MCF 10A (cell line): ENCODE results near the gene PPP2R2C. TPM values are rescaled to one million over a fixed set of nuclear protein-coding genes. Genes with fewer than 3 reads are reported as not detected.

Source experiments
- BruUV-seq: library from RNA; stranded (reverse); fragments of 400-500 nt; replicated peaks from 2 replicates; lab custom pipeline; 2021; lab: Mats Ljungman, UMichigan
- CTCF ChIA-PET: fragments of 300-600 bp; sonication (Branson Sonifier 250); formaldehyde crosslinking; extraction: SDS; loops from one replicate; lab custom pipeline; 2021; ENCODE audit warnings: antibody characterized with exemption, inconsistent platforms; lab: Yijun Ruan, JAX
- POLR2A ChIA-PET: fragments of 300-600, 350-650 bp; sonication (Branson Sonifier 250); formaldehyde crosslinking; extraction: SDS; loops from one replicate; lab custom pipeline; 2020; ENCODE audit warnings: antibody characterized with exemption, inconsistent platforms; lab: Yijun Ruan, JAX
- DNase-seq: peaks from one replicate; pipeline ENCODE4 v3.0.0-alpha.2; 2018; ENCODE audit not compliant: unreplicated experiment
- H3K27ac Mint-ChIP-seq: one replicate; pipeline ENCODE4 v1.8.0; 2022; ENCODE audit warnings: mild to moderate bottlenecking, low read depth, mixed read lengths; ENCODE audit not compliant: unreplicated experiment
- H3K27me3 Mint-ChIP-seq: one replicate; pipeline ENCODE4 v1.8.0; 2022; ENCODE audit warnings: mixed read lengths; ENCODE audit not compliant: insufficient read depth, unreplicated experiment
- H3K36me3 Mint-ChIP-seq: one replicate; pipeline ENCODE4 v1.8.0; 2022; ENCODE audit warnings: mild to moderate bottlenecking, moderate library complexity, mixed read lengths; ENCODE audit not compliant: insufficient read depth, unreplicated experiment
- H3K4me1 Mint-ChIP-seq: one replicate; pipeline ENCODE4 v1.8.0; 2022; ENCODE audit warnings: mixed read lengths; ENCODE audit not compliant: insufficient read depth, unreplicated experiment
- H3K4me3 Mint-ChIP-seq: one replicate; pipeline ENCODE4 v1.8.0; 2022; ENCODE audit warnings: mild to moderate bottlenecking, moderate library complexity, mixed read lengths; ENCODE audit not compliant: unreplicated experiment
- H3K9me3 Mint-ChIP-seq: one replicate; pipeline ENCODE4 v1.8.0; 2022; ENCODE audit warnings: mixed read lengths; ENCODE audit not compliant: unreplicated experiment
- intact Hi-C: fragments of 100-400 bp; cut with micrococcal nuclease; formaldehyde crosslinking; loops from 2 replicates; pipeline ENCODE4 v1.14.1; 2022
- total RNA-seq: library from RNA; stranded (reverse); gene quantifications from 2 replicates; pipeline ENCODE4 v1.2.3, GENCODE V29; 2022
- TF ChIP-seq, protein P1 (sequence below): fragments of 200-600 bp; IDR thresholded peaks from one replicate; pipeline ENCODE4 v1.8.0; 2022; ENCODE audit warnings: antibody characterized with exemption, mild to moderate bottlenecking; ENCODE audit not compliant: unreplicated experiment

The PPP2R2C gene
- total RNA-seq, 1 experiment from 2014 or later, result 3.6 TPM

DNA sequence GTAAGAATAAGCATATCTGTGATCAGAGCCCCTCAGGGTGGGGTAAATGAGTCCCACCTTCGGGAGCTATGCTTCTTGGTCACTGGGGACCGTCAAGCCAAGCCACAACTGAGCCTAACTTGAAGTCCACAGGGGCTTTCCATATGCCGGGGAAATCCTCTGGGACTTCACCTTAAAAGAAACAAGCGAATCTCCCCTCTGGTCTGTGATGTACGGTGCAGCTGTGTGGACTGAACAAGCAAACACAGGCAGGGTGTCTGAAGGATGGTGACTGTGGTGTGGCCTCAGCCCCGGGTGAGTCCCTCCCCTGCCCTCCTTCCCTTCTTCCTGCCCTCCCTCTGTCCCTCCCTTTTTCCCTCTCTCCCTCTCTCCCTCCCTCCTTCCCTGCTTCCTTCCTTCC, 29.7 kb upstream of the PPP2R2C start:
- Mint-ChIP-seq H3K4me1 (no peaks in the 10 kb centered on the region), H3K27ac (no peak overlapping the region), H3K4me3 (no peak overlapping the region), H3K36me3 (no peaks in the 10 kb centered on the region), H3K27me3 (peaks cover 38% of the 10 kb centered on the region), H3K9me3 (peaks cover 9% of the 10 kb centered on the region)
- no TSS peak for BruUV-seq
- ChIA-PET POLR2A (no interaction called here), CTCF (no interaction called here)
- DNase-seq, result no peak
- TF ChIP-seq, protein P1, sequence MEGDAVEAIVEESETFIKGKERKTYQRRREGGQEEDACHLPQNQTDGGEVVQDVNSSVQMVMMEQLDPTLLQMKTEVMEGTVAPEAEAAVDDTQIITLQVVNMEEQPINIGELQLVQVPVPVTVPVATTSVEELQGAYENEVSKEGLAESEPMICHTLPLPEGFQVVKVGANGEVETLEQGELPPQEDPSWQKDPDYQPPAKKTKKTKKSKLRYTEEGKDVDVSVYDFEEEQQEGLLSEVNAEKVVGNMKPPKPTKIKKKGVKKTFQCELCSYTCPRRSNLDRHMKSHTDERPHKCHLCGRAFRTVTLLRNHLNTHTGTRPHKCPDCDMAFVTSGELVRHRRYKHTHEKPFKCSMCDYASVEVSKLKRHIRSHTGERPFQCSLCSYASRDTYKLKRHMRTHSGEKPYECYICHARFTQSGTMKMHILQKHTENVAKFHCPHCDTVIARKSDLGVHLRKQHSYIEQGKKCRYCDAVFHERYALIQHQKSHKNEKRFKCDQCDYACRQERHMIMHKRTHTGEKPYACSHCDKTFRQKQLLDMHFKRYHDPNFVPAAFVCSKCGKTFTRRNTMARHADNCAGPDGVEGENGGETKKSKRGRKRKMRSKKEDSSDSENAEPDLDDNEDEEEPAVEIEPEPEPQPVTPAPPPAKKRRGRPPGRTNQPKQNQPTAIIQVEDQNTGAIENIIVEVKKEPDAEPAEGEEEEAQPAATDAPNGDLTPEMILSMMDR, result no peak
- intact Hi-C loops, result no loop called here

DNA sequence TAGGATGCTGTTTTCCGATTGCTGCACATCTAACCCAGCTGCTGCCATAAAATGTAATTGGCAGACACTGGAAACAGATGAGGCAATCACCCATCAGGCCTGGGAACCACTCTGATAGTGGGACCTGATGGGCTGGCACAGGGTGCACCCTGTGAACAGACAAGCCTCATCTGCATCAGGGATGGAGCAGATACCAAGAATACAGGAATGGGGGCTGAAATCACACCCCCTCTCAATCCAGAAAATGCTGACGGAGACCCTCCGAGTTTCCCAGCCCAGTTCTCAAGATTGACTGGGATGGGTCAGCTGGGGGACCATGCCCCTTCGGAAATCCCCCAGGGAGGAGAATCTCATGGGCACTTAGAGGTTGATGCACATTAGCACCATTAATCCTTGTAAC, 28.8 kb upstream of the PPP2R2C start:
- CTCF ChIA-PET, result interaction anchor here (0.9 kb wide), 1 partner anchor 173 kb away, joined by 3 read pairs; no protein-coding TSS in a partner anchor
- Mint-ChIP-seq H3K27me3 (peaks cover 38% of the 10 kb centered on the region), H3K4me1 (no peaks in the 10 kb centered on the region), H3K4me3 (no peak overlapping the region), H3K27ac (no peak overlapping the region), H3K9me3 (peaks cover 2% of the 10 kb centered on the region), H3K36me3 (no peaks in the 10 kb centered on the region)
- TF ChIP-seq, protein P1, result no peak
- intact Hi-C loops, result no loop called here
- no peak for DNase-seq
- POLR2A ChIA-PET, result interaction anchor here (0.7 kb wide), 1 partner anchor 16 kb away, joined by 3 read pairs; no protein-coding TSS in a partner anchor
- no TSS peak for BruUV-seq

DNA sequence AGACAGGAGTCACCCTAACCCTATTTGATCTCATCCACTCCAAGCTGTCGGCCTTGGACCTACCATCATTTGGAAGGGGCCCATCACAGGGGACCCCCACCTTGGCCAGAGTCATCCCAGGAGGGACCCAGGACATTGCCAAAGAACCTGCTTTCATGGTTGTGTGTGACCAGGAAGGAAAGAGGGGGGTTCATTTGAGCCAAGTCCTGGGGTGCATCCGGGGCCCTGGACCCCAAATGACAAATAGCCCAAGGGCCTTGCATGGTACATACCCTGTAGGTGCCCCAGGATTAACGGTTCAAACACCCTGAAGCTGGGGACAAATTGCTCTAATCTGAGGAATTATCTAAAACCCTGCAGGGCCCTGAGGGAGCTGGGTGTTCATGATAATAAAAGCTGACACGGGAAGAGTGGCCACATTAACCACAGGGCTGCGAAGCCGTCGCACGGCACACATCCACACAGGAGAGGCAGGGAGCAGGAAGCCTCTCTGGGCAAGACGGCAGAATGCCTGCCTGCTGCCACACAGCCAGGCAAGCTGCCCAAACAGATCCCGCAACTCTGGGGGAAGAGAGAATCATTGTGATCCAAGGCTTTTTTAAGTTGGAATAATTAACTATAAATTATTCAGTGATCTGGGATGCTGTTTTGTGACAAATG, 28.2 kb upstream of the PPP2R2C start:
- peaks cover 38% of the 10 kb centered on the region for H3K27me3 Mint-ChIP-seq
- no peak for DNase-seq
- TF ChIP-seq, protein P1, result no peak
- H3K9me3 Mint-ChIP-seq, result no peaks in the 10 kb centered on the region
- H3K27ac Mint-ChIP-seq, result no peak overlapping the region
- H3K36me3 Mint-ChIP-seq, result no peaks in the 10 kb centered on the region
- POLR2A ChIA-PET, result interaction anchor here (0.7 kb wide), 1 partner anchor 17 kb away, joined by 3 read pairs; no protein-coding TSS in a partner anchor
- CTCF ChIA-PET, result interaction anchor here (0.9 kb wide), 1 partner anchor 173 kb away, joined by 3 read pairs; no protein-coding TSS in a partner anchor
- no TSS peak for BruUV-seq
- intact Hi-C loops, result no loop called here
- H3K4me1 Mint-ChIP-seq, result no peaks in the 10 kb centered on the region
- H3K4me3 Mint-ChIP-seq, result no peak overlapping the region

DNA sequence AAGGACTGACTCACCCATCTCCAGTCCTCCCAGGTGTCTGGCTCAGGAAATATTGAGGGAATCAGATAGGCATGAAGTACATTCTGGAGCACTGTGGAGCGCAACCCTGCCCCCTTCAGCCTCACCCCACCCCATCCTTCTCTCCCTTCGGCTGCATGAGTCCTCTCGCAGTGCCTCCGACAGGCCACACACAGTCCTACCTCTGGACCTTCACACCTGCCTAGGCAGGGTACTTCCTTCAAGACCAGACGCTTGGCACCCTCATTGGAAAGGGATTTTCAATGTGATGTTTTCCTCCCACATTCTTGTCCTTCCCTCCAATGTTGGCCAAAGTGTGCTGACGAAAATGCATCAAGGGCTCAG, 26.8 kb upstream of the PPP2R2C start:
- no TSS peak for BruUV-seq
- ChIA-PET CTCF (no interaction called here), POLR2A (no interaction called here)
- H3K27me3 Mint-ChIP-seq, result peaks cover 38% of the 10 kb centered on the region
- H3K27ac Mint-ChIP-seq, result no peak overlapping the region
- TF ChIP-seq, protein P1, result no peak
- intact Hi-C loops, result no loop called here
- peaks cover under 1% of the 10 kb centered on the region for H3K4me1 Mint-ChIP-seq
- H3K9me3 Mint-ChIP-seq, result no peaks in the 10 kb centered on the region
- H3K4me3 Mint-ChIP-seq, result no peak overlapping the region
- no peaks in the 10 kb centered on the region for H3K36me3 Mint-ChIP-seq
- DNase-seq, result no peak
